Left ventricle myocardium inferior (tissue), 1 donor: Measurements from ENCODE around the gene SH3RF1. TPM values are rescaled to one million over a fixed set of nuclear protein-coding genes. Genes with fewer than 3 reads are reported as not detected.

Experiments used
- DNase-seq: peaks from one replicate; pipeline ENCODE4 v3.0.0-alpha.2; 2020
- H3K27ac ChIP-seq: fragments of 200-600 bp; replicated peaks from 2 replicates; pipeline ENCODE4 v1.8.0; 2021
- H3K27me3 ChIP-seq: fragments of 200-600 bp; 2 replicates; pipeline ENCODE4 v1.8.0; 2021; ENCODE audit warnings: low read depth
- H3K36me3 ChIP-seq: fragments of 200-600 bp; 2 replicates; pipeline ENCODE4 v1.8.0; 2021
- H3K4me1 ChIP-seq: fragments of 200-600 bp; 2 replicates; pipeline ENCODE4 v1.8.0; 2021
- H3K4me3 ChIP-seq: fragments of 200-600 bp; 2 replicates; pipeline ENCODE4 v1.8.0; 2021; ENCODE audit warnings: mild to moderate bottlenecking, moderate library complexity
- H3K9me3 ChIP-seq: fragments of 200-600 bp; replicated peaks from 2 replicates; pipeline ENCODE4 v1.8.0; 2021
- CTCF ChIP-seq: fragments of 200-600 bp; IDR thresholded peaks from 2 replicates; pipeline ENCODE4 v1.8.0; 2021; ENCODE audit warnings: antibody characterized with exemption, mild to moderate bottlenecking, borderline replicate concordance
- intact Hi-C: fragments of 100-400 bp; cut with micrococcal nuclease; formaldehyde crosslinking; loops from one replicate; pipeline ENCODE4 v1.11.0; 2022
- total RNA-seq: library from RNA; stranded (reverse); fragmentation: NEBNext Ultra II Directional; extraction: Animal tissue kit (Norgen Biotek cat#: 25700); gene quantifications from one replicate; pipeline ENCODE4 v1.2.1, GENCODE V29; 2021
- donor health status: DM: no; HTN: yes; CAD: no; lungs with severe emphysema.

The SH3RF1 gene
- total RNA-seq, 1 donor from 2014 or later, result 8.8 TPM

DNA sequence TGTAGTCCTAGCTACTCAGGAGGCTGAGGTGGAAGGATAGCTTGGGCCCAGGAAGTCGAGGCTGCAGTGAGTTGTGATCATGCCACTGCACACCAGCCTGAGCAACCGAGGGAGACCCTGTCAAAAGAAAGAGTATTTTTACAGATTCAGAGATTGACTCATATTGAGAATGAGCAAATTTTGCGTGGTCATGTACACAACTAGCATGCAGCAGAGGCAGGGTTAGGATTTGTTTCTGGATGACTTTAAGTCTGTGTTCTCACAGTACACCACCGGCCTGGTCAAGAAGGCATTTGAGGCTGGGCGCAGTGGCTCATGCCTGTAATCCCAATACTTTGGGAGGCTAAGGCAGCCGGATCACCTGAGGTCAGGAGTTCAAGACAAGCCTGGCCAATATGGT is 215.9 kb downstream of the SH3RF1 start:
- Histone ChIP-seq H3K4me1 (peaks cover 47% of the 10 kb centered on the region), H3K36me3 (no peaks in the 10 kb centered on the region), H3K9me3 (no peaks in the 10 kb centered on the region), H3K27me3 (no peaks in the 10 kb centered on the region), H3K4me3 (no peak overlapping the region), H3K27ac (no peak overlapping the region)
- intact Hi-C loops, result no loop called here
- no peak for TF ChIP-seq CTCF
- DNase-seq, result no peak

DNA sequence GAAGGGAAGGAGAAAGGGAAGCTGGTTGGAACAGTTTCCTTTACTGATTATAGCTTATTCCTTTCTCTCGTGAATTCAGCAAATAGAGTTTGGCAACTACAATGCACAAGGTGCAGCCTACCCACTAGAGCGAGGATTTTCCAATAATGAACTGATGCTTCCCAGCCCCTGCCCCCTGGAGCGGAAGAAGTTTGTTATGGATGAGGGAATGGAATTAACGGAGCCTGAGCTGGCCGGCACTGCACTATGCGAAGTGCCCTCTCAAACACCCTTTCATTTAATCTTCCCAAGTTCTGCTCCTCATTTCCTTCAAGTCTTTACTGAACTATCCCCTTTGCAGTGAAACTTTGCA is 218.2 kb downstream of the SH3RF1 start:
- H3K9me3 ChIP-seq, result no peaks in the 10 kb centered on the region
- no peaks in the 10 kb centered on the region for H3K27me3 ChIP-seq
- intact Hi-C loops, result no loop called here
- H3K4me3 ChIP-seq, result no peak overlapping the region
- no peak for DNase-seq
- peaks cover 48% of the 10 kb centered on the region for H3K4me1 ChIP-seq
- H3K27ac ChIP-seq, result peak overlapping the region; percentile 2
- H3K36me3 ChIP-seq, result no peaks in the 10 kb centered on the region
- TF ChIP-seq CTCF, result no peak

GRCh38 chr4:169051761-169052593 is 218.8 kb downstream of the SH3RF1 start:
- TF ChIP-seq CTCF, result no peak
- DNase-seq, result no peak
- intact Hi-C loops, result no loop called here
- no peaks in the 10 kb centered on the region for H3K36me3 ChIP-seq
- no peaks in the 10 kb centered on the region for H3K9me3 ChIP-seq
- H3K4me1 ChIP-seq, result peaks cover 48% of the 10 kb centered on the region
- H3K4me3 ChIP-seq, result no peak overlapping the region
- H3K27me3 ChIP-seq, result no peaks in the 10 kb centered on the region
- H3K27ac ChIP-seq, result peak overlapping the region; percentile 88

DNA sequence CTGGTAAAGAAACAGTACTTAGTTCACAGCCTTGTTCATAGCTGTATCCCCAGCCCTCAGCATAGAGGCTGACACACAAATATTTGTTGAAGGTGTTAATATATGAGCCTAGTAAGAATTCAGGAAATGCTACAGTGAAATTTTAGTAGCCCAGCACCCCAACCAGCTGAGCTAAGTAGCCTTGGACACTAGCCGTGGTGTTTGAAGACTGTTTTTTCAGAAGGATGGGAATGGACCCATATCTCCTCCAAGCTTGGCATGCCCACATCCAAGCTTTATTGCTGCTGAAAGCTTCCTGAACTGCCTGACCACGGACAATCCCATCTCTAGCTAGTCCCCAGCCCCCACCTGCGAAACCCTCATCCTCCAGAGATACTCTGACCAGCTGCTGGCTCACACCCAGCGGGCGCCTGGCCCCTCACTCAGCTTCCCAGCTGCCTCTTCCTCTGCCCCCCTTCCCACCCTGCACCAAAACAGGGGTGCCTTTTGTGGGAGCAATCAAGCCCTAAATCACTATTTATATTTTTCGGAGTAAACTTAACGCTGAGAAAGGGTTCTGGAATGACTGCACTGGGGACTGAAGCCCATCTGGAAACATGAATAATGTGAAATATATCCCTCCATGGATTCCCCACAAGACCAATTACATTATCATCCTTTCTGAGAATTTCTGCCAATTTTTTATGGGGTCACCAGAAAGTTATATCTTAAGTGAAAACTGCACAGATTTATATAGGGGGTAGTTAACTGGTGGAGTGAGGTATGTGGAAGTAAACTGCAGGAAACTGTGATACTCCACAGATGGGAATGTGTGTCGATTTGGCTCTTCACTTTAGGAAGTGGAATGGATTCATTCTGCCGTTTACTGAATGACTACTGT is 219.6 kb downstream of the SH3RF1 start:
- peaks cover 48% of the 10 kb centered on the region for H3K4me1 ChIP-seq
- peak overlapping the region; percentile 88 for H3K27ac ChIP-seq
- TF ChIP-seq CTCF, result no peak
- intact Hi-C loops, result no loop called here
- no peak overlapping the region for H3K4me3 ChIP-seq
- no peaks in the 10 kb centered on the region for H3K27me3 ChIP-seq
- no peaks in the 10 kb centered on the region for H3K9me3 ChIP-seq
- H3K36me3 ChIP-seq, result no peaks in the 10 kb centered on the region
- DNase-seq, result no peak

GRCh38 chr4:169050284-169050683 is 220.5 kb downstream of the SH3RF1 start:
- peaks cover 48% of the 10 kb centered on the region for H3K4me1 ChIP-seq
- intact Hi-C loops, result no loop called here
- DNase-seq, result peak; percentile 25
- no peak overlapping the region for H3K4me3 ChIP-seq
- no peaks in the 10 kb centered on the region for H3K27me3 ChIP-seq
- H3K9me3 ChIP-seq, result no peaks in the 10 kb centered on the region
- TF ChIP-seq CTCF, result no peak
- H3K27ac ChIP-seq, result peak overlapping the region; percentile 88
- no peaks in the 10 kb centered on the region for H3K36me3 ChIP-seq
